ENCODE data around the gene PRKCA. TPM values are rescaled to one million over a fixed set of nuclear protein-coding genes. Genes with fewer than 3 reads are reported as not detected.

The PRKCA gene
- total RNA-seq, 3 donors from 2014 or later (not counting 1 experiment from before 2014, with no cell fraction given), result 19.6 to 29.0 (median 20.4) TPM

DNA sequence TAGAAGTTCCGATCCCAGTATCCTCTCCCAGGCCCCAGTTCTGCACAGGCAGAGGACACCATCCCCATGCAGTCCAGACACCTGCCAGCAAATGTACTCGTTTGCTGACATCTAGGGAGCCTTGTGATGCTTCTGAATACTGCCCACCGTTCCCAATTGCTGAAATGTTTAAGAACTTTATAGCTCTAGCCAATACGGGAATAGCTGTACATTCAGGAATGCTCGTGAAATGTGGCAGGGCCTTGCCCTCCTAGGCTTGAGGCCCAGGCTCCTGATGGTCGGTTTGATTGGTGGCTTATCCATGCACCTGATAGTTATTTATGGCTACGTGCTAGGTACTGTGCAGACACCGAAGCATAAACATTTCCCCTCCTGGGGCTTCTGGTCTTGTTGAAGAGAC, 255.5 kb downstream of the PRKCA start:
- WGBS (ENCODE audit: insufficient coverage), result 88% methylated on average over 8 of the region's 8 CpGs
- TF ChIP-seq, protein P1, sequence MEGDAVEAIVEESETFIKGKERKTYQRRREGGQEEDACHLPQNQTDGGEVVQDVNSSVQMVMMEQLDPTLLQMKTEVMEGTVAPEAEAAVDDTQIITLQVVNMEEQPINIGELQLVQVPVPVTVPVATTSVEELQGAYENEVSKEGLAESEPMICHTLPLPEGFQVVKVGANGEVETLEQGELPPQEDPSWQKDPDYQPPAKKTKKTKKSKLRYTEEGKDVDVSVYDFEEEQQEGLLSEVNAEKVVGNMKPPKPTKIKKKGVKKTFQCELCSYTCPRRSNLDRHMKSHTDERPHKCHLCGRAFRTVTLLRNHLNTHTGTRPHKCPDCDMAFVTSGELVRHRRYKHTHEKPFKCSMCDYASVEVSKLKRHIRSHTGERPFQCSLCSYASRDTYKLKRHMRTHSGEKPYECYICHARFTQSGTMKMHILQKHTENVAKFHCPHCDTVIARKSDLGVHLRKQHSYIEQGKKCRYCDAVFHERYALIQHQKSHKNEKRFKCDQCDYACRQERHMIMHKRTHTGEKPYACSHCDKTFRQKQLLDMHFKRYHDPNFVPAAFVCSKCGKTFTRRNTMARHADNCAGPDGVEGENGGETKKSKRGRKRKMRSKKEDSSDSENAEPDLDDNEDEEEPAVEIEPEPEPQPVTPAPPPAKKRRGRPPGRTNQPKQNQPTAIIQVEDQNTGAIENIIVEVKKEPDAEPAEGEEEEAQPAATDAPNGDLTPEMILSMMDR (IDR thresholded peaks at IDR 0.05), result no peak
- H3K4me1 ChIP-seq (ENCODE audit: control insufficient read depth, insufficient read depth, low read length), result no peaks in the 10 kb centered on the region
- no peak overlapping the region for H3K27ac Mint-ChIP-seq
- no peaks in the 10 kb centered on the region for H3K27me3 ChIP-seq (ENCODE audit: control insufficient read depth, insufficient read depth, low read length)
- peaks cover 0 to 11% of the 10 kb centered on the region in 2 donors for H3K4me1 Mint-ChIP-seq
- H3K27me3 Mint-ChIP-seq (ENCODE audit: low read depth in 2 of 2), result no peaks in the 10 kb centered on the region
- no peaks in the 10 kb centered on the region for H3K36me3 ChIP-seq (ENCODE audit: control insufficient read depth, insufficient read depth, low read length)
- no peaks in the 10 kb centered on the region for H3K36me3 Mint-ChIP-seq
- H3K4me3 ChIP-seq (ENCODE audit: low read length), result no peak overlapping the region
- no peak for DNase-seq
- H3K9me3 Mint-ChIP-seq, result no peaks in the 10 kb centered on the region
- no peaks in the 10 kb centered on the region for H3K9me3 ChIP-seq (ENCODE audit: control insufficient read depth, insufficient read depth, low read length)
- intact Hi-C loops (cut with micrococcal nuclease), result no loop called here
- no peak for ATAC-seq
- no peak overlapping the region for H3K4me3 Mint-ChIP-seq
- no peak overlapping the region for H3K27ac ChIP-seq (ENCODE audit: low read length)

- no peaks in the 10 kb centered on the region for H3K27me3 ChIP-seq (ENCODE audit: control insufficient read depth, insufficient read depth, low read length)
- H3K27ac ChIP-seq (ENCODE audit: low read length), result no peak overlapping the region
- DNase-seq, result no peak
- no peak overlapping the region for H3K4me3 Mint-ChIP-seq
- ATAC-seq, result no peak
- H3K36me3 Mint-ChIP-seq, result no peaks in the 10 kb centered on the region
- no peak overlapping the region for H3K4me3 ChIP-seq (ENCODE audit: low read length)
- H3K27ac Mint-ChIP-seq, result no peak overlapping the region
- intact Hi-C loops (cut with micrococcal nuclease), result loop anchor here (10.0 kb wide), 1 partner anchor 156 kb away; no protein-coding TSS in a partner anchor
- no peaks in the 10 kb centered on the region for H3K36me3 ChIP-seq (ENCODE audit: control insufficient read depth, insufficient read depth, low read length)
- no peaks in the 10 kb centered on the region for H3K9me3 Mint-ChIP-seq
- H3K4me1 Mint-ChIP-seq, result peaks cover 0 to 6% of the 10 kb centered on the region in 2 donors
- no peaks in the 10 kb centered on the region for H3K9me3 ChIP-seq (ENCODE audit: control insufficient read depth, insufficient read depth, low read length)
- H3K27me3 Mint-ChIP-seq (ENCODE audit: low read depth in 2 of 2), result no peaks in the 10 kb centered on the region
- H3K4me1 ChIP-seq (ENCODE audit: control insufficient read depth, insufficient read depth, low read length), result no peaks in the 10 kb centered on the region
- WGBS (ENCODE audit: insufficient coverage), result 94% methylated on average over 7 of the region's 7 CpGs
- TF ChIP-seq, protein P1 (IDR thresholded peaks at IDR 0.05), result no peak
Measured at GRCh38 chr17:66560691-66561090, 258.3 kb downstream of the PRKCA start.

DNA sequence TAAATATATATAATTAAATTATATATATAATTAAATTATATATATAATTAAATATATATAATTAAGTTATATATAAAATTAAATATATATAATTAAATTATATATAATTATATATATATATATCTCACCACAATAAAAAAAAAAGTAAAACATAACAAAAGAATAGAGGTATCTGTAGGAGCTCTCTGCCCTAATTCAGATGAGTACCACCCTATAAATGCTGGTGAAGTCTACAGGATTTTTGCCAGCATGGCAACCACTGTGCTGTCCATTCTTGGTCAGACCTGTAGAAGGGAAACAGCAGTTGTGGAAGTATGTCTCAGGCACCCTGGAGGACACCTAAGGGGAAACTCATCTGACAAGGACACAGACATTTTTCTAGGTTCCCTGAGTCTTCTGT, 259.7 kb downstream of the PRKCA start:
- TF ChIP-seq, protein P1 (IDR thresholded peaks at IDR 0.05), result no peak
- intact Hi-C loops (cut with micrococcal nuclease), result loop anchor here (10.0 kb wide), 1 partner anchor 157 kb away; no protein-coding TSS in a partner anchor
- no peak overlapping the region for H3K4me3 Mint-ChIP-seq
- H3K9me3 Mint-ChIP-seq, result no peaks in the 10 kb centered on the region
- H3K27me3 Mint-ChIP-seq (ENCODE audit: low read depth in 2 of 2), result no peaks in the 10 kb centered on the region
- peaks cover 5 to 11% of the 10 kb centered on the region in 2 donors for H3K4me1 Mint-ChIP-seq
- Histone ChIP-seq H3K4me1 (ENCODE audit: control insufficient read depth, insufficient read depth, low read length) (peaks cover 1% of the 10 kb centered on the region), H3K36me3 (ENCODE audit: control insufficient read depth, insufficient read depth, low read length) (no peaks in the 10 kb centered on the region), H3K27ac (ENCODE audit: low read length) (no peak overlapping the region), H3K27me3 (ENCODE audit: control insufficient read depth, insufficient read depth, low read length) (no peaks in the 10 kb centered on the region), H3K4me3 (ENCODE audit: low read length) (no peak overlapping the region), H3K9me3 (ENCODE audit: control insufficient read depth, insufficient read depth, low read length) (no peaks in the 10 kb centered on the region)
- no peak overlapping the region for H3K27ac Mint-ChIP-seq
- H3K36me3 Mint-ChIP-seq, result no peaks in the 10 kb centered on the region
- DNase-seq, result no peak
- ATAC-seq, result no peak

DNA sequence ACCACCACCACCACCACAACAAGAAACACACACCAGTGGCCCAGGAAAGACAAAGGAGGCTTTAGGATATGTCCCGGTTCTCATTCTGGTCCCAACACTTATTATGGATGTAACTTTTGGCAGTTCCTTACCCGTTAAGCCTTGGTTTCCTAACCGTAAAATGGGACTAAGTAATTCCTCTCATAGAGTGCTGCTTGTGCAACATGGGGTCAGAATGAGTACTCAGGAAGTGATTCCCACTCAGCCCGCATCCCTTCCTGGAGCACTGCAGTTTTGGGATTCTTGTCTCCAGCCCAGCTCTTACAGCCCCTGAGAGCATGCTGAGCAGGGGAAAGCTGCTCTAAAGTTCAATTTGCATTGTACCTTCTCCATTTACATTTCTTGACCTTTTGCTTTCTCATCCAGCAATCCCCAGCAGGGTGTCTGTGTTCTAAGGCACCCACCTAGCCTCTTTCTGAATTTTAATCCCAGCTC, 262.6 kb downstream of the PRKCA start:
- no peaks in the 10 kb centered on the region for H3K9me3 ChIP-seq (ENCODE audit: control insufficient read depth, insufficient read depth, low read length)
- H3K27ac Mint-ChIP-seq, result no peak overlapping the region
- no peaks in the 10 kb centered on the region for H3K27me3 Mint-ChIP-seq (ENCODE audit: low read depth in 2 of 2)
- intact Hi-C loops (cut with micrococcal nuclease), result loop anchor here (5.0 to 10.0 kb wide), 2 partner anchors 160 to 263 kb away; partner anchors contain the start of gene PRKCA
- no peak overlapping the region for H3K4me3 ChIP-seq (ENCODE audit: low read length)
- H3K9me3 Mint-ChIP-seq, result no peaks in the 10 kb centered on the region
- no peaks in the 10 kb centered on the region for H3K36me3 ChIP-seq (ENCODE audit: control insufficient read depth, insufficient read depth, low read length)
- H3K27ac ChIP-seq (ENCODE audit: low read length), result no peak overlapping the region
- 98% methylated on average over 4 of the region's 4 CpGs for WGBS (ENCODE audit: insufficient coverage)
- H3K4me1 Mint-ChIP-seq, result peaks cover 7 to 10% of the 10 kb centered on the region in 2 donors
- ATAC-seq (no peak), DNase-seq (no peak)
- H3K4me1 ChIP-seq (ENCODE audit: control insufficient read depth, insufficient read depth, low read length), result peaks cover 6% of the 10 kb centered on the region
- no peak overlapping the region for H3K4me3 Mint-ChIP-seq
- TF ChIP-seq, protein P1 (IDR thresholded peaks at IDR 0.05), result no peak
- no peaks in the 10 kb centered on the region for H3K36me3 Mint-ChIP-seq
- H3K27me3 ChIP-seq (ENCODE audit: control insufficient read depth, insufficient read depth, low read length), result no peaks in the 10 kb centered on the region
